Nephron (organoid): ENCODE results near the gene HSPA1A.
"Not testable (repeated sequence)": the region's sequence is repeated elsewhere in the genome, so short reads cannot be mapped to it uniquely, and the experiment has no call there.

Source experiments
- H3K27ac Mint-ChIP-seq, 3 experiments: 2 replicates each; pipeline ENCODE4 v1.8.0; 2020; ENCODE audit warnings: mixed read lengths in 3 of 3, mild to moderate bottlenecking in 2 of 3, moderate library complexity in 1 of 3
- H3K27me3 Mint-ChIP-seq: 2 replicates; pipeline ENCODE4 v1.8.0; 2021; ENCODE audit warnings: low read depth, mild to moderate bottlenecking, moderate library complexity, mixed read lengths
- H3K36me3 Mint-ChIP-seq: 2 replicates; pipeline ENCODE4 v1.8.0; 2020; ENCODE audit warnings: low read depth, mixed read lengths
- H3K4me1 Mint-ChIP-seq: 2 replicates; pipeline ENCODE4 v1.8.0; 2020; ENCODE audit warnings: mixed read lengths
- H3K4me3 Mint-ChIP-seq, 3 experiments: 2 replicates each; pipeline ENCODE4 v1.8.0; 2020; ENCODE audit warnings: mild to moderate bottlenecking in 3 of 3, mixed read lengths in 3 of 3, moderate library complexity in 2 of 3
- H3K9me3 Mint-ChIP-seq: 2 replicates; pipeline ENCODE4 v1.8.0; 2020; ENCODE audit warnings: mixed read lengths
- TF ChIP-seq, protein P1 (sequence below), 3 experiments: fragments of 200-600 bp; sonication (generic); IDR thresholded peaks; one replicate each; pipeline ENCODE4 v1.5.0; 2021; ENCODE audit warnings: antibody characterized with exemption in 3 of 3; ENCODE audit not compliant: unreplicated experiment in 3 of 3

HSPA1A gene

DNA sequence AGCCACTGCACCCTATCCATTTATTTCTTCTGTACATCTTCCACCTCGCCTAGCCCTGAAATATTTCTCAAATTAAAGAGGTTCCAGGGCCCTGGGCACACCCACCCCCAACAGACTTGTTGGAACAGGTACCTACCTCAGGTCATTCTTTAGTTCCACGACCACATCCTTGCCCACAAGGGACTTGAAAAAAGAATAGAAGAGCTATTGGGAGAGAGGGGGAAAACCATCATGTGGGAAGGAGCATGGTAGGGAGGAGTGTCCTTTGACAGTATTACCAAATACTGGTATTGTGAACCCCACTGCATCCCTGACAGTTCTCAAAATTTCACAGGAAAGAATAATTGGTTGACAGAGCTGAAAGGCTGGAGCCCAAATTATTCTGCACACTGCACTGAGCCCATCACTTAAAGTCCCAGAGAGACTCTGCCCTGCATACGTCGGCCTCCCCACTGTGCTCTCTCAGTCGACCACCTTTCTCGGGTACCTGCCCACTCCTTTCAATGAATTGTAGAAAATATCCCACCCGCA, 9.3 kb upstream of the HSPA1A start:
- Mint-ChIP-seq H3K4me3 (peak overlapping the region; percentile 88 to 96 (median 90)), H3K27me3 (no peaks in the 10 kb centered on the region), H3K36me3 (peaks cover 9% of the 10 kb centered on the region), H3K4me1 (peaks cover 15% of the 10 kb centered on the region), H3K9me3 (no peaks in the 10 kb centered on the region), H3K27ac (peak overlapping the region; percentile 79 to 94 (median 85))
- TF ChIP-seq, protein P1, sequence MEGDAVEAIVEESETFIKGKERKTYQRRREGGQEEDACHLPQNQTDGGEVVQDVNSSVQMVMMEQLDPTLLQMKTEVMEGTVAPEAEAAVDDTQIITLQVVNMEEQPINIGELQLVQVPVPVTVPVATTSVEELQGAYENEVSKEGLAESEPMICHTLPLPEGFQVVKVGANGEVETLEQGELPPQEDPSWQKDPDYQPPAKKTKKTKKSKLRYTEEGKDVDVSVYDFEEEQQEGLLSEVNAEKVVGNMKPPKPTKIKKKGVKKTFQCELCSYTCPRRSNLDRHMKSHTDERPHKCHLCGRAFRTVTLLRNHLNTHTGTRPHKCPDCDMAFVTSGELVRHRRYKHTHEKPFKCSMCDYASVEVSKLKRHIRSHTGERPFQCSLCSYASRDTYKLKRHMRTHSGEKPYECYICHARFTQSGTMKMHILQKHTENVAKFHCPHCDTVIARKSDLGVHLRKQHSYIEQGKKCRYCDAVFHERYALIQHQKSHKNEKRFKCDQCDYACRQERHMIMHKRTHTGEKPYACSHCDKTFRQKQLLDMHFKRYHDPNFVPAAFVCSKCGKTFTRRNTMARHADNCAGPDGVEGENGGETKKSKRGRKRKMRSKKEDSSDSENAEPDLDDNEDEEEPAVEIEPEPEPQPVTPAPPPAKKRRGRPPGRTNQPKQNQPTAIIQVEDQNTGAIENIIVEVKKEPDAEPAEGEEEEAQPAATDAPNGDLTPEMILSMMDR (IDR thresholded peaks at IDR 0.05; ENCODE audit: unreplicated experiment in 3 of 3) = no peak

DNA sequence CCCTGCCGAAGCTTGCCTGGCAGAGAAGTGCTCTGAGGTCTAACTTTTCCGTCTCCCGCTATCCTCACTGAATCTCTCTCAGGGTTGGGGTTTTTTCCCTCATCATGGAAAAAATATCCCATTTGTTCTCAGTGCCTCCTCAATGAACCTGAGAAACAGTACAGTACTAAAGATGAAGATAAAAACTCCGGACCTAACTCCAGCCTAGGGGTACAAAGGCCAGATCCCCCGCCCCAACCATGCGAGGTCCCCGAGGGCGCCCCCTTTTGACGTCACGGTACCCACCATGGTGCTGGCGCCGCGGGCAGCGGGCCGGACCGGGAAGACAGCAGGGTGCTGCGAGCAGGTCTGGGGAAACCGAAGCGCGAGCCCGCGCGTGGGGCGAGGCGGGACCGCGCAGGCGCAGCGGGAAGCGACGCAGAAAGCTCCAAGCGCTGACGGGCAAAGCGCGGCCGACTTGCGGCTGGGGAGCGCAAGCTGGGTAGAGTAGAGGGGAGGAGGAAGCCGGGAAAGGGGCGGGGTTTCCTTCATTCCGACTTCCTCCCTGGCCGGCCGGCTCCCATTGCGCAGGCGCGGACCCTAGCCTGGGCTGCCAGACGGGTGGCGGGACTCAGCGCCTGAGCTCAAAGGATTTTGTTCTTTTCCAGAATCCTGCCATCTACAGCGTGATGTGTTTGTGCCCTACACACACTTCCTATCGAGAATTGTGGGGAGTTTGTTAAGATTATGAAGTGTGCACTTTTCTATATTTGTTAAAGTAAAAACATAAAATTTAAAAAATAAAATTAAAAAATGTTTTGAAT, 8.7 kb upstream of the HSPA1A start, which contains the start of gene LSM2:
Gene LSM2 (minus strand): TSS at position 497 of the 803 bp plus-strand sequence. CDS start 209 bp downstream, at position 288.
- H3K9me3 Mint-ChIP-seq = no peaks in the 10 kb centered on the region

DNA sequence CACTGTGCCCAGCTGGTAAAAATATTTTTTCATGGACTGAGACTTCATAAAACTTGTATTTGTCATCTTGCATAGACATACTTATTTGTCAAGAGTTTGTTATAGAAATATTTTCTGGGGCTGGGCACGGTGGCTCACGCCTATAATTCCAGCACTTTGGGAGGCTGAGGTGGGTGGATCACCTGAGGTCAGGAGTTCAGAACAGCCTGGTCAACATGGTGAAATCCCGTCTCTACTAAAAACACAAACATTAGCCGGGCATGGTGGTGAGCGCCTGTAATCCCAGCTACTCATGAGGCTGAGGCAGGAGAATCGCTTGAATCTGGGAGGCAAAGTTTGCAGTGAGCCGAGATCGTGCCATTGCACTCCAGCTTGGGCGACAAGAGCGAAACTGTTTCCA, 6.7 kb upstream of the HSPA1A start:
- H3K36me3 Mint-ChIP-seq, H3K27me3 Mint-ChIP-seq, H3K9me3 Mint-ChIP-seq: not testable (repeated sequence)
- peaks cover 17% of the 10 kb centered on the region for H3K4me1 Mint-ChIP-seq
- peak overlapping the region in 2 of 3 experiments; percentile 55 to 76 for H3K27ac Mint-ChIP-seq
- peak overlapping the region in 1 of 3 experiments; percentile 40 for H3K4me3 Mint-ChIP-seq

More for the DNA sequence above, 8.7 kb upstream of the HSPA1A start, which contains the start of gene LSM2:
- Mint-ChIP-seq H3K27me3 (no peaks in the 10 kb centered on the region), H3K4me1 (peaks cover 15% of the 10 kb centered on the region), H3K4me3 (peak within 1 kb of the TSS; percentile 88 to 96 (median 90)), H3K36me3 (peaks cover 5% of the 10 kb centered on the region), H3K27ac (peak within 1 kb of the TSS; percentile 79 to 94 (median 85))
- TF ChIP-seq, protein P1 (IDR thresholded peaks at IDR 0.05; ENCODE audit: unreplicated experiment in 3 of 3) = peak in 2 of 3 experiments; percentile 2 to 39

DNA sequence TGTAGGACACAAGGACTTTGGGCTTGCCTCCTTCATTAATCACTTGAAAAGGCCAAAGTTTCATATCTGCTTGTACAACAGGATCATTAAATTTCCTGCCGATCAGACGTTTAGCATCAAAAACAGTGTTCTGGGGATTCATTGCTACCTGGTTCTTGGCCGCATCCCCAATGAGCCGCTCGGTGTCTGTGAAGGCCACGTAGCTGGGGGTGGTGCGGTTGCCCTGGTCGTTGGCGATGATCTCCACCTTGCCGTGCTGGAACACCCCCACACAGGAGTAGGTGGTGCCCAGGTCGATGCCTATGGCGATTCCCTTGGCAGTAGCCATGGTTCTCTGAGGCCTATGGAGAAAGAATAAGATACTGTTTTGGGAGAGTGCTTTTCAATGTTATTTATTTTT, 3.7 kb upstream of the HSPA1A start:
- Mint-ChIP-seq H3K27me3 (no peaks in the 10 kb centered on the region), H3K9me3 (peaks cover 5% of the 10 kb centered on the region), H3K36me3 (peaks cover 5% of the 10 kb centered on the region), H3K27ac (peak overlapping the region in 1 of 3 experiments; percentile 62), H3K4me1 (peaks cover 16% of the 10 kb centered on the region), H3K4me3 (no peak overlapping the region)
- TF ChIP-seq, protein P1 (IDR thresholded peaks at IDR 0.05; ENCODE audit: unreplicated experiment in 3 of 3) = no peak

DNA sequence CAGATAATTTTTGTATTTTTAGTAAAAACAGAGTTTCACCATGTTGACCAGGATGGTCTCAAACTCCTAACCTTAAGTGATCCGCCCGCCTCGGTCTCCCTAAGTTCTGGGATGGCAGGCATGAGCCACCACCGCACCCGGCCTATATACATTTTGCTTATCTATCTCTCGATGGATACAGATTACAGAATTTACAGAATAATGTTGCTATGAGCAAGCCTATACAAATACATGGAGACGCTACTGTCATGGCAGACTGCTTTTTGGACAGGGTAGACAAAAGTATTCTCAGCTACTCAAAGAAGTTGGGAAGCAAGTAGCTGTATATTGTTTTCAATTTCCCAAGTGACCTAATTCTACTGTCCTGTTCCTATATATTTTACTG, 1.9 kb upstream of the HSPA1A start:
- H3K4me3 Mint-ChIP-seq = peak overlapping the region; percentile 89 to 90 (median 89)
- peaks cover 20% of the 10 kb centered on the region for H3K4me1 Mint-ChIP-seq
- no peaks in the 10 kb centered on the region for H3K27me3 Mint-ChIP-seq
- peaks cover 11% of the 10 kb centered on the region for H3K36me3 Mint-ChIP-seq
- TF ChIP-seq, protein P1 (IDR thresholded peaks at IDR 0.05; ENCODE audit: unreplicated experiment in 3 of 3) = no peak
- peak overlapping the region; percentile 99 for H3K27ac Mint-ChIP-seq
- H3K9me3 Mint-ChIP-seq = peaks cover 11% of the 10 kb centered on the region

DNA sequence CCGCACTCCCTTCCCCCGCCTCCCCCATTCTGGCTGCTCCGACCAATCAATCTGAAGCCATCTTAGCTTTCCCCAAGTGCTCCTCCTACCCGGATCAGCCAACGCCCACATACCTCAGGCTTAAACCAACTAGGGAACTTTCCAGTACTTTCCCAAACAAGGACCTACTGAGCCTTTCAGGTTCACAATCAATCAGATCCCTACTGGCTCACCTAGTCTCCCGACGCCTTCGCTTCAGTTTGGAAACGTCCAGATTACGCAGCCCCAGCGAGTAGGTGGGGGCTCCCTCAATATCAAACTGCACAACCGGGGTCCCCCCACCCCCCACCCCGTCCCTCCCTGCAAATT, 692 bp upstream of the HSPA1A start:
- Mint-ChIP-seq H3K9me3 (peaks cover 14% of the 10 kb centered on the region), H3K4me3 (peak overlapping the region; percentile 89 to 90 (median 89)), H3K27me3 (no peaks in the 10 kb centered on the region), H3K36me3 (peaks cover 11% of the 10 kb centered on the region), H3K4me1 (peaks cover 24% of the 10 kb centered on the region), H3K27ac (peak overlapping the region; percentile 99)
- TF ChIP-seq, protein P1 (IDR thresholded peaks at IDR 0.05; ENCODE audit: unreplicated experiment in 3 of 3) = no peak

DNA sequence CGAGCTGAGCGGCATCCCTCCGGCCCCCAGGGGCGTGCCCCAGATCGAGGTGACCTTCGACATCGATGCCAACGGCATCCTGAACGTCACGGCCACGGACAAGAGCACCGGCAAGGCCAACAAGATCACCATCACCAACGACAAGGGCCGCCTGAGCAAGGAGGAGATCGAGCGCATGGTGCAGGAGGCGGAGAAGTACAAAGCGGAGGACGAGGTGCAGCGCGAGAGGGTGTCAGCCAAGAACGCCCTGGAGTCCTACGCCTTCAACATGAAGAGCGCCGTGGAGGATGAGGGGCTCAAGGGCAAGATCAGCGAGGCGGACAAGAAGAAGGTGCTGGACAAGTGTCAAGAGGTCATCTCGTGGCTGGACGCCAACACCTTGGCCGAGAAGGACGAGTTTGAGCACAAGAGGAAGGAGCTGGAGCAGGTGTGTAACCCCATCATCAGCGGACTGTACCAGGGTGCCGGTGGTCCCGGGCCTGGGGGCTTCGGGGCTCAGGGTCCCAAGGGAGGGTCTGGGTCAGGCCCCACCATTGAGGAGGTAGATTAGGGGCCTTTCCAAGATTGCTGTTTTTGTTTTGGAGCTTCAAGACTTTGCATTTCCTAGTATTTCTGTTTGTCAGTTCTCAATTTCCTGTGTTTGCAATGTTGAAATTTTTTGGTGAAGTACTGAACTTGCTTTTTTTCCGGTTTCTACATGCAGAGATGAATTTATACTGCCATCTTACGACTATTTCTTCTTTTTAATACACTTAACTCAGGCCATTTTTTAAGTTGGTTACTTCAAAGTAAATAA, 2.0 kb downstream of the HSPA1A start:
- peak overlapping the region; percentile 62 to 72 (median 64) for H3K27ac Mint-ChIP-seq
- H3K4me3 Mint-ChIP-seq = peak overlapping the region; percentile 76 to 86 (median 80)
- peaks cover 14% of the 10 kb centered on the region for H3K9me3 Mint-ChIP-seq
- not testable (repeated sequence) for H3K27me3 Mint-ChIP-seq
- H3K36me3 Mint-ChIP-seq = peaks cover 11% of the 10 kb centered on the region
- H3K4me1 Mint-ChIP-seq = peaks cover 41% of the 10 kb centered on the region

DNA sequence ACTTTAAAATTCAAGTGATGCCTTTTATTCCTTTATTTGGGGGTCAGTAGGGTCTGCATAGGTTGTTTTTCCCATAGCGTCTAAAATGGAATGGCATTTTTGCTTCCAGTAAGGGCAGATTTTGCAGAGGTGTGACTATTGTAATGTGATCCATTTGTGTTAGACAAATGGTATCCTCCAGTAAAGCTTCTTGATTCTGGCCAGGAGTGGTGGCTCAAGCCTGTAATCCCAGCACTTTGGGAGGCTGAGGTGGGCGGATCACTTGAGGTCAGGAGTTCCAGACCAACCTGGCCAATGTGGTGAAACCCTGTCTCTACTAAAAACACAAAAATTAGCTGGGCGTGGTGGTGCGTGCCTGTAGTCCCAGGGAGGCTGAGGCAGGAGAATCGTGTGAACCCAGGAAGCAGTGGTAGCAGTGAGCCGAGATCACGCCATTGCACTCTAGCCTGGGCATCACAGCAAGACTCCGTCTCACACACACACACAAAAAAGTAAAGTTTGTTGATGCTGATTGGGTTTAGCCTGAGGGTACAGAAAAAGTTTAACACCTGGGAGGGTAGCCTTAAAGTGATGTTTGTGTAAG, 2.7 kb downstream of the HSPA1A start:
- H3K27me3 Mint-ChIP-seq = not testable (repeated sequence)
- Mint-ChIP-seq H3K4me3 (peak overlapping the region; percentile 76 to 86 (median 80)), H3K36me3 (peaks cover 11% of the 10 kb centered on the region), H3K27ac (peak overlapping the region; percentile 64 to 72 (median 65)), H3K9me3 (peaks cover 14% of the 10 kb centered on the region), H3K4me1 (peaks cover 48% of the 10 kb centered on the region)
